Effector memory CD8-positive, alpha-beta T cell (primary cell): ENCODE measurements around the gene DNTT.
A peak's percentile ranks its signal among the peaks of the same experiment; 100 is the strongest.

Experiments
- ATAC-seq: fragments of 150-1000 bp; cut with Tn5 transposase; replicated peaks from 2 replicates; pipeline ENCODE4 v1.10.0; 2021; ENCODE audit warnings: mild to moderate bottlenecking, moderate library complexity
- DNase-seq, 3 experiments: peaks; one replicate each; pipeline ENCODE4 v3.0.0; 2021
- H3K27ac Mint-ChIP-seq, 2 donors: one replicate each; pipeline ENCODE4 v1.8.0; 2022; ENCODE audit warnings: mild to moderate bottlenecking in 2 of 2, mixed read lengths in 2 of 2, moderate library complexity in 2 of 2
- H3K27me3 Mint-ChIP-seq, 2 donors: one replicate each; pipeline ENCODE4 v1.8.0; 2022; ENCODE audit warnings: mixed read lengths in 2 of 2
- H3K36me3 Mint-ChIP-seq: one replicate; pipeline ENCODE4 v1.8.0; 2022; ENCODE audit warnings: mild to moderate bottlenecking, moderate library complexity, mixed read lengths; ENCODE audit not compliant: insufficient read depth
- H3K4me1 Mint-ChIP-seq, 2 donors: one replicate each; pipeline ENCODE4 v1.8.0; 2022; ENCODE audit warnings: low read depth in 2 of 2, mixed read lengths in 2 of 2
- H3K4me3 Mint-ChIP-seq, 2 donors: one replicate each; pipeline ENCODE4 v1.8.0; 2022; ENCODE audit warnings: mild to moderate bottlenecking in 2 of 2, mixed read lengths in 2 of 2, moderate library complexity in 2 of 2
- H3K9me3 Mint-ChIP-seq, 2 donors: one replicate each; pipeline ENCODE4 v1.8.0; 2022; ENCODE audit warnings: mixed read lengths in 2 of 2

Gene DNTT

DNA sequence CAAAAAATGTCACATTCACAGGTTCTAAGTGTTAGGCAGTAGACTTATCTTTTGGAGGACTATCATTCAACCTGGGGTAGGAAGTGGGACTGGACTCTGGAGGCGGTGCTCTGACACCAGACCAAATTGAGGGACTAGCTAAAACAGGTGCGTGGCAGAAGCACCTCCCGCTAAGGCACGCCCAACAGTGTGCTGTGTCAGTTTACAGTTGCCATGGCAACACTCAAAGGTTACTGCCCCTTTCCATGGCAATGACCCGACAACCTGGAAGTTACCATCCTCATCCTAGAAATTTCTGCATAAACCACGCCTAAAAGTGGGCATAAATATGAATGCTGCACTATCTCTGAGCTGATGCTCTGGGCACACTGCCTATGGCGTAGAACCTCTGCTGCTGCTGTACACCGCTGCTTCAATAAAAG is 18.9 kb upstream of the DNTT start:
- H3K36me3 Mint-ChIP-seq, result no peaks in the 10 kb centered on the region
- no peaks in the 10 kb centered on the region for H3K9me3 Mint-ChIP-seq
- peaks cover 21 to 29% of the 10 kb centered on the region in 2 donors for H3K27me3 Mint-ChIP-seq
- H3K4me1 Mint-ChIP-seq, result peaks cover 0 to 3% of the 10 kb centered on the region in 2 donors
- ATAC-seq (no peak), DNase-seq (no peak)
- no peak overlapping the region for H3K27ac Mint-ChIP-seq
- H3K4me3 Mint-ChIP-seq, result no peak overlapping the region

GRCh38 chr10:96287392-96288105 is 16.7 kb upstream of the DNTT start:
- no peak overlapping the region for H3K4me3 Mint-ChIP-seq

DNA sequence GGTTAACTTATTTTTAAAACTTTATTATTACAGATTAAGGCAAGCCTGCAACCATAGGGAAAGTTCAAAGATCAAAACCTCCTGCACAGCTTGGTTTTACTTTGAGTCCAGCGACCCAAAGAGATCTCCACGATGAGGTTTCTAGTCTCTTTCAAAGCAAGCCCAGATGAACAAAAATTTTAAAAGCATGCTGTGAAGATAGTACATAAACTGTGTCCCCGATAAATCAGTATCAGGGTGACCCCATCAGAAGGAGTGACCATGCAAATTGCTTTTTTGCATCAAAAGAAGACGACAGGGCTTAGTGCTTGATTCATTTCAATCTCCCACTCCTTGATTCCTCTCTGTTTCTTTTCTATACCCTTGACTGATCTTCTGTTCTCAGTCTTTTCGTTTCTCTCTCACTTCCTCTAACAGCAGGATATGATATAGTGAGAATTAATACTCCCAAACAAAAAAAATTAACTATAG is 16.0 kb upstream of the DNTT start:
- H3K4me1 Mint-ChIP-seq, result peaks cover 0 to 3% of the 10 kb centered on the region in 2 donors
- H3K36me3 Mint-ChIP-seq, result no peaks in the 10 kb centered on the region
- H3K27me3 Mint-ChIP-seq, result peaks cover 30 to 44% of the 10 kb centered on the region in 2 donors
- no peak overlapping the region for H3K27ac Mint-ChIP-seq
- no peak for DNase-seq
- H3K9me3 Mint-ChIP-seq, result no peaks in the 10 kb centered on the region
- H3K4me3 Mint-ChIP-seq, result no peak overlapping the region
- no peak for ATAC-seq

More at GRCh38 chr10:96287392-96288105, 16.7 kb upstream of the DNTT start:
- Mint-ChIP-seq H3K4me1 (peaks cover 0 to 3% of the 10 kb centered on the region in 2 donors), H3K9me3 (no peaks in the 10 kb centered on the region), H3K27ac (no peak overlapping the region), H3K27me3 (peaks cover 31 to 43% of the 10 kb centered on the region in 2 donors), H3K36me3 (no peaks in the 10 kb centered on the region)
- DNase-seq (no peak), ATAC-seq (no peak)

DNA sequence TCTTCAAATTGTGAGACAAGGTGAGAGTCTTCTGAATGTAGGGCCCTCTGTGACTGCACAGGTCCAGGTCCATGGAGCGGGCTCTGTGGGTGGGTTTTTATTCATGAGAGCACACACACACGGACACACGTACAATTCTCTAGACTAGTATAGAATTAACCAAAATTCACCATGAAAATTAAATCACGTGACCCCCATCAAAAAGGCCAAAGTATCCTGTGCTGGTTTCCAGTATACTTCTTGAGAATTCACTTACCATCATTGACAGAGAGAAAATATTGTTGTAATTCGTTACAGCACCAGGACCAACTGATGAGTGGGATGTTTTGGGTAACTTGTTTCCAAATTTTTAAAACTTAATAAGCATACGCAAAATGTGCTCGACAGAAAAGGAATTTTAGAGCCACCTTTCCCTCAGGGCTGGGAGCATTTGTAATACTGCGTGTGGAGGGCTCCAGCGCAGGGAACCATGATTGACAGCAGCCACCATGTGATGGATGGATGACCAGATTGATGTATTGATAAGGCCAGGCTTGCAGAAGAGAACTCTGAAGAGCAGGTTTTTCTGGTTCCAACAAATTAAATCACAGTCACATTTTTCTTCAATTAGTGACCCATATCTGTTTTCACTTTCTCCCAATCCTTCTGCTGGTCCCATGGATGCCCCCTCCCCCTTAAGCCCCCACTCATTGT is 14.9 kb upstream of the DNTT start:
- Mint-ChIP-seq H3K27ac (no peak overlapping the region), H3K36me3 (no peaks in the 10 kb centered on the region), H3K9me3 (no peaks in the 10 kb centered on the region), H3K27me3 (peaks cover 41 to 50% of the 10 kb centered on the region in 2 donors), H3K4me3 (no peak overlapping the region), H3K4me1 (peaks cover 0 to 3% of the 10 kb centered on the region in 2 donors)
- ATAC-seq, result no peak
- no peak for DNase-seq

DNA sequence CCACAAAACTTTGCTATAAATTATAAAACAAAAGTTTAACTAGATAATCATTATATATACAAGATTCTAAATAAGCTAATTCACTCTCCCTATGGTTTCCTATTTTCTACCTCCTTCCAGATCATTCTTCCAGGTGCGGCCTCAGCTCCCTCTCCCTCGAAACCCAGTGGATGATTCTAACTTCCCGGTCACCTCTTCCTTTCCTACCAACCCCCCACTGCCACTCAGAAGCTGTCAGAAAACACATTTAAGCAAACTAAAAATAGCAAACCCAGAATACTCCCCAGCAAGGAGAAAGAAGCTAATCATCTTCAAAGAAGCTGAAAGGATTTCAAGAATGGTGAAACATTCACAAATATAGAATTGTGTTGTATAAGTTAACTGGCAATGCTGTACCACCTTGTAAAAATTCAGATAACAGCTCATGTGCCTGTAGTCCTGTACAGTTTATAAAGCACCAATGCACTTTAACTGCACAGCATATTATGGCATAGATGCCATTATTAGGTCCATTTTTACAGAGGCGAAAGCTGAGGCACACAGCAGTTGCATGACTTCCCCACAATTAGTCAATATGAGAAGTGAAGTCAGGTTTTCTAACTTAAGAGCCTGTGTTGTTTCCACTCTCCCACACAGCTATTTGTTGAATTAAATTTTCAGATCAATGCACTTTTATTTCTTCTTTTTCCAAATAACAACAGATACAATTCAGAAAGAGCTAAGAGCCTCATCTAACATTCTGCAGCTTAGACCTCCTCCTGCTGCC is 13.7 kb upstream of the DNTT start:
- Mint-ChIP-seq H3K27ac (no peak overlapping the region), H3K4me3 (no peak overlapping the region), H3K27me3 (peaks cover 48 to 56% of the 10 kb centered on the region in 2 donors), H3K4me1 (peaks cover 0 to 3% of the 10 kb centered on the region in 2 donors), H3K9me3 (no peaks in the 10 kb centered on the region), H3K36me3 (no peaks in the 10 kb centered on the region)
- DNase-seq (no peak), ATAC-seq (no peak)

DNA sequence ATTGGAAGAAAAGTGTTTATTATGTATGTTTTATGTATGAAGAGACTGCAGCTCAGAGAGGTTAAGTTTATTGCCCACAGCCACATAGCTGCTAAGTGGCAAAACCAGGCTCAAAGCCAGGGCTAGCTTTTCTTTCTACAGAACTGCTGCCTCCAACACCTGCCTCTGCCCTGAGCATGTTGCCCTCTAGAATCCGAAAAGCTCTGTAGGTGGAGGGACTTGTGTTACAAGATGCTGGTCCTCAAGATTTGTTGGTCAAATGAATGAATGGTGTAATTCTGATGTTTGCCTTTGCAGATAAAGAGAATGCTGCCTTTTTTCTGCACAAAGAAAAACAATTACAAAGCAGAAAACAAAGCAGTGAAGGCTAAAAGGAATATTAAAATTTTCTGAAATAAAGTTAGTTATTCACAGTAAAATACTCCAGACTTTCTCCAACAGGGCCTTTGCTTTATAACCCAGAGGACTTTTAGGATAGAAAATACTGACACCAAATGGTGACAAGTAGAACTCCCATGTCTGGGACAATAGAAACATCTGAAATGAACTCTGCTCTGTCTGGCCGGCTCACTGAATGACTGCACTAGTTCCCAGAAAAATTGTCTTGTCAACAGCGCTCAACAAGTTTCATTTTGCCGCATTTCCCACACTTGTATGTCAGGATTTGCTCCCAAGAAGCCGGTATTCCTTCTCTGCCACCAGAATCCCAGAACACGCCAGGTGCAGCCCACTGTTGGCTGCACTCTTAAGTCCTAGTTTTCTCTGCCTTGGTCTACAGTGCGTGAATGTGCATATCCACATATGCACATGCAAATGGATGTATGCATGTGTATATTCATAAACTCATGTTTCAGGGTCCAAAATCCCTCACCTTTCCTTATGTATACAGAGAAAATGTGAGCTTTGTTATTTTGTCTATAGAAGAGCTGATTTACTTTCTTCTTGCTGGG is 11.0 kb upstream of the DNTT start:
- DNase-seq, result no peak
- Mint-ChIP-seq H3K27me3 (peaks cover 51 to 82% of the 10 kb centered on the region in 2 donors), H3K36me3 (no peaks in the 10 kb centered on the region), H3K4me3 (no peak overlapping the region), H3K27ac (no peak overlapping the region), H3K9me3 (no peaks in the 10 kb centered on the region), H3K4me1 (peaks cover 0 to 3% of the 10 kb centered on the region in 2 donors)
- no peak for ATAC-seq

GRCh38 chr10:96295475-96295874 is 8.8 kb upstream of the DNTT start:
- H3K4me3 Mint-ChIP-seq, result no peak overlapping the region
- no peaks in the 10 kb centered on the region for H3K36me3 Mint-ChIP-seq
- no peaks in the 10 kb centered on the region for H3K9me3 Mint-ChIP-seq
- H3K27me3 Mint-ChIP-seq, result peaks cover 71 to 98% of the 10 kb centered on the region in 2 donors
- DNase-seq (no peak), ATAC-seq (no peak)
- H3K27ac Mint-ChIP-seq, result no peak overlapping the region
- H3K4me1 Mint-ChIP-seq, result no peaks in the 10 kb centered on the region

- ATAC-seq (no peak), DNase-seq (no peak)
- Mint-ChIP-seq H3K27me3 (peaks cover 66 to 94% of the 10 kb centered on the region in 2 donors), H3K4me1 (no peaks in the 10 kb centered on the region), H3K9me3 (no peaks in the 10 kb centered on the region), H3K36me3 (no peaks in the 10 kb centered on the region), H3K4me3 (no peak overlapping the region), H3K27ac (peak overlapping the region in 1 of 2 donors; percentile 30)
Measured at GRCh38 chr10:96297486-96297885, 6.7 kb upstream of the DNTT start.

DNA sequence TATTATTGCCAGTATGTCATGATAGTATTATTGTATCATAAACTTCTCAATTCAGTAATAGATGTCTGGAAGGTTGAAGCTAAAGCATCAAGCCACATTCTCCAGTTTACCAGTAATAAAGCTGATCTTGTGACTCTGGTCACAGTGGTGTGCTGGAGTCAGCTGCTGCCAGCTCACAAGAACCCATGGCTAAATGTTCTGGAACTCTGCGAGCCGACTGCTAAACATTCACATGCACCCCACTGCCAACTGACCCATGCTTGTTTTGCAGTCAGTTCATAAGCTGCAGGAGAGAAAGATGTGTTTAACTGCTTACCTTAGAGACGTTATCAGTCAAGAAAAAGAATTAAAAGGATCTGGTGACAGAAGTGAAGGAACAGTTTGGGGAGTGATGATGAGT is 5.9 kb upstream of the DNTT start:
- H3K4me1 Mint-ChIP-seq, result no peaks in the 10 kb centered on the region
- H3K9me3 Mint-ChIP-seq, result no peaks in the 10 kb centered on the region
- H3K27ac Mint-ChIP-seq, result no peak overlapping the region
- H3K36me3 Mint-ChIP-seq, result no peaks in the 10 kb centered on the region
- no peak for ATAC-seq
- peaks cover 71 to 96% of the 10 kb centered on the region in 2 donors for H3K27me3 Mint-ChIP-seq
- no peak overlapping the region for H3K4me3 Mint-ChIP-seq
- DNase-seq, result no peak

GRCh38 chr10:96299383-96299782 is 4.9 kb upstream of the DNTT start:
- no peaks in the 10 kb centered on the region for H3K9me3 Mint-ChIP-seq
- H3K27ac Mint-ChIP-seq, result no peak overlapping the region
- ATAC-seq (no peak), DNase-seq (no peak)
- no peaks in the 10 kb centered on the region for H3K4me1 Mint-ChIP-seq
- no peak overlapping the region for H3K4me3 Mint-ChIP-seq
- H3K36me3 Mint-ChIP-seq, result no peaks in the 10 kb centered on the region
- H3K27me3 Mint-ChIP-seq, result peaks cover 71 to 96% of the 10 kb centered on the region in 2 donors

- Mint-ChIP-seq H3K9me3 (no peaks in the 10 kb centered on the region), H3K4me3 (no peak overlapping the region), H3K27me3 (peaks cover 77 to 91% of the 10 kb centered on the region in 2 donors), H3K4me1 (no peaks in the 10 kb centered on the region), H3K36me3 (no peaks in the 10 kb centered on the region), H3K27ac (no peak overlapping the region)
- no peak for DNase-seq
- no peak for ATAC-seq
Measured at GRCh38 chr10:96301616-96302015, 2.6 kb upstream of the DNTT start.

- H3K9me3 Mint-ChIP-seq, result no peaks in the 10 kb centered on the region
- no peaks in the 10 kb centered on the region for H3K36me3 Mint-ChIP-seq
- DNase-seq (no peak), ATAC-seq (no peak)
- no peaks in the 10 kb centered on the region for H3K4me1 Mint-ChIP-seq
- H3K27ac Mint-ChIP-seq, result no peak overlapping the region
- H3K4me3 Mint-ChIP-seq, result no peak overlapping the region
- peaks cover 68 to 82% of the 10 kb centered on the region in 2 donors for H3K27me3 Mint-ChIP-seq
Measured at GRCh38 chr10:96305019-96305418, 785 bp downstream of the DNTT start.

- DNase-seq (no peak), ATAC-seq (no peak)
- Mint-ChIP-seq H3K4me1 (no peaks in the 10 kb centered on the region), H3K36me3 (no peaks in the 10 kb centered on the region), H3K27ac (no peak overlapping the region), H3K4me3 (no peak overlapping the region), H3K9me3 (no peaks in the 10 kb centered on the region), H3K27me3 (peaks cover 58 to 77% of the 10 kb centered on the region in 2 donors)
Measured at GRCh38 chr10:96306516-96306915, 2.3 kb downstream of the DNTT start.
